Cardiac muscle cell (in vitro differentiated cells and primary cell): ENCODE results near the gene RAB34. TPM values are rescaled to one million over a fixed set of nuclear protein-coding genes. Genes with fewer than 3 reads are reported as not detected.

Source experiments
- DNase-seq, 2 donors: peaks; one replicate each; pipeline versions ENCODE4 v3.0.0 to v3.0.0-alpha.2; 2010 to 2017; ENCODE audit warnings: low read depth in 1 of 2, low spot score in 1 of 2
- H3K27ac ChIP-seq: fragments of 200-600 bp; sonication (generic); 2 replicates; pipeline ENCODE4 v1.5.1; 2016
- H3K27me3 ChIP-seq: fragments of 200-600 bp; sonication (generic); 2 replicates; pipeline ENCODE4 v1.6.0; 2016; ENCODE audit warnings: control low read depth
- H3K36me3 ChIP-seq: fragments of 200-600 bp; sonication (generic); 2 replicates; pipeline ENCODE4 v1.5.1; 2016; ENCODE audit warnings: control low read depth
- H3K4me1 ChIP-seq: fragments of 200-600 bp; sonication (generic); 2 replicates; pipeline ENCODE4 v1.8.1; 2017; ENCODE audit warnings: low read depth, mild to moderate bottlenecking, mixed run types
- H3K4me3 ChIP-seq: fragments of 200-600 bp; sonication (generic); 2 replicates; pipeline ENCODE4 v1.5.1; 2016; ENCODE audit warnings: mild to moderate bottlenecking
- H3K9me3 ChIP-seq: fragments of 200-600 bp; sonication (generic); 2 replicates; pipeline ENCODE4 v1.5.1; 2017; ENCODE audit warnings: low read depth, mild to moderate bottlenecking, control low read depth
- CTCF ChIP-seq: IDR thresholded peaks from 2 replicates; pipeline ENCODE4 v1.5.1; 2012; ENCODE audit warnings: low read depth, mild to moderate bottlenecking, low read length
- polyA plus RNA-seq: library from polyadenylated mRNA; unstranded; fragments of >200 nt; fragmentation: Nextera tagmentation; extraction: Ambion mirVana; gene quantifications from 2 replicates; pipeline ENCODE4 v1.2.1, GENCODE V29; 2016
- total RNA-seq: library from RNA; depleted of rRNA; stranded (reverse); fragments of >200 nt; gene quantifications from 2 replicates; pipeline ENCODE4 v1.2.3, GENCODE V29; 2016

RAB34 gene
- total and polyA plus RNA-seq, 2 experiments from 2014 or later, result 186 to 276 TPM

DNA sequence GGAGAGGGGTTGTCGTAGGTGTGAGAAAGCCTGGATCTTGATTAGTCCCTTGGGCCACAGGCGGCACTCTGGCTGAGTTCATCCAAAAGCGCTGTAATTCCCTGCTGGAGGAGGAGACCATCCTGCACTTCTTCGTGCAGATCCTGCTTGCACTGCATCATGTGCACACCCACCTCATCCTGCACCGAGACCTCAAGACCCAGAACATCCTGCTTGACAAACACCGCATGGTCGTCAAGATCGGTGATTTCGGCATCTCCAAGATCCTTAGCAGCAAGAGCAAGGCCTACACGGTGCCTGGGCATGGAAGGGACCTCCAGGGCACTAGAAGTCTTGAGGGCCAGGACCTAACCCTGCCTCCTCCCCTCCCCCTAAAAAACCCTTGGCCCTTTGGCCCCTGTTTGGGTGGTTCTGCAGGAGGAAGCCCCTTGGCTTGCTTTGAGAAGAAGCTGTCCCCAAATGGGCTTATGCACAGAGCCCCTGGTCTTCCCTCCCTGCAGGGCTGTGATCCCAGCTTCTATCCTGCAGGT lies 17.1 kb upstream of the RAB34 start:
- TF ChIP-seq CTCF, result no peak
- no peaks in the 10 kb centered on the region for H3K27me3 ChIP-seq

GRCh38 chr17:28733346-28733745 lies 15.7 kb upstream of the RAB34 start:
- no peaks in the 10 kb centered on the region for H3K9me3 ChIP-seq
- no peak for TF ChIP-seq CTCF
- DNase-seq, result no peak
- H3K27ac ChIP-seq, result no peak overlapping the region
- H3K4me1 ChIP-seq, result no peaks in the 10 kb centered on the region
- no peaks in the 10 kb centered on the region for H3K27me3 ChIP-seq
- H3K36me3 ChIP-seq, result no peaks in the 10 kb centered on the region
- H3K4me3 ChIP-seq, result no peak overlapping the region

More for the DNA sequence above, 17.1 kb upstream of the RAB34 start:
- no peak for DNase-seq
- H3K4me1 ChIP-seq, result no peaks in the 10 kb centered on the region
- no peaks in the 10 kb centered on the region for H3K36me3 ChIP-seq
- H3K9me3 ChIP-seq, result no peaks in the 10 kb centered on the region
- no peak overlapping the region for H3K27ac ChIP-seq
- H3K4me3 ChIP-seq, result no peak overlapping the region

DNA sequence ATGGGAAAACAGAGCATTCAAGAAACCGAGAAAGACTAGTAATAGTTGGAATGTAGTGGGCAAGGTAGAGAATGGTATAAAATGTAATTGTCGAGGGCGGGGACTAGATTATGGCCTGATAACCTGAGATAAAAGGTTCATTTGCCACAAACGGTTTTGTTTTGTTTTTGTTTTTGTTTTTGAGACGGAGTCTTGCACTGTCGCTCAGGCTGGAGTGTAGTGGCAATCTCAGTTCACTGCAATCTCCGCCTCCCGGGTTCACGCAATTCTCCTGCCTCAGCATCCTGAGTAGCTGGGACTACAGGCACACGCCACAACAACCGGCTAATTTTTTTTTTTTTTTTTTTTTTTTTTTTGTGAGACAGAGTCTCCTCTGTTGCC lies 12.3 kb upstream of the RAB34 start:
- no peak for TF ChIP-seq CTCF
- Histone ChIP-seq H3K9me3 (no peaks in the 10 kb centered on the region), H3K4me3 (no peak overlapping the region), H3K36me3 (no peaks in the 10 kb centered on the region), H3K27ac (no peak overlapping the region), H3K4me1 (no peaks in the 10 kb centered on the region), H3K27me3 (no peaks in the 10 kb centered on the region)
- no peak for DNase-seq

DNA sequence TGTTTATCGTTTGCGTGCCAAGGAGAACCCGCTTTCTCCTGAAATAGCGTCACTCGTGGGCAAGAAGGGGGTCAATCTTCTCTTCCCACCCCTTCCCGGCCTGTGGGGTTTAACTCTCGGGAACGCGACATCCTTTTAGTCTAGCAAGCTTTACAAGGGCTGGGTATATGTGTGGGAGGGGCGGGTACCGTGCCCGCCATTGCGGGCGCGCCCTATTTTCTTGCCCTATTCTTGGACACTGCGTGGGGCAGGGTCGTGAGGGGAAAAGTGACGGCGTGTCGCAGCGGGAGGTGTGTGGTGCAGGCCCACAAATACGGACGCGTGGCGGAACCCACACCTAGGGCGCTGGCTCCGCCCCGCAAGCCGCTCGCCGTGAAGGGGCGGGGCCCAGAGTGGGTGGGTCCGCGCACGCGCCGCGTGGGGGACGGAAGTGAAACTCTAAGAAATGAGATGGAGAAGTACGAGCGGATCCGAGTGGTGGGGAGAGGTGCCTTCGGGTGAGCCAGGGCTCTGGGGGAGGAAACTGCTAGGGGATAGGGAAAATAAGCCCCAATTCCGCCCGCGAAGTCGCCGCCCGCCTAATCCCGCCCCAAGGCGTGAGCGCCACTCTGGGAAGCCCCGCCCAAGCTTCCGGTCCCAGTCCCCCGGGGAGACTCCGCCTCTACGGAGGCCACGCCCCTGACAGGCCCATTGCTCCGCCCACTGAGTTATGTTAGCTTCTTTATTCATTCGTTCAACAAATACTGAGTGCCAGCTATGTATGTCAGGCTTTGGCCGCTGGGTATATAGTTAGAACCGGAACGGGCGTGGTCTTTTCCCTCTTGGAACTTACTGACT lies 10.9 kb upstream of the RAB34 start, which contains the start of gene NEK8:
TSS of gene NEK8 (plus strand) at position 425 of the 837 bp plus-strand sequence. CDS start at position 451, 26 bp downstream.
- peak; percentile 94 to 95 for DNase-seq
- Histone ChIP-seq H3K4me1 (no peaks in the 10 kb centered on the region), H3K9me3 (no peaks in the 10 kb centered on the region), H3K4me3 (peak within 1 kb of the TSS; percentile 78), H3K36me3 (peaks cover 7% of the 10 kb centered on the region), H3K27me3 (no peaks in the 10 kb centered on the region), H3K27ac (peak within 1 kb of the TSS; percentile 75)
- no peak for TF ChIP-seq CTCF

- H3K27me3 ChIP-seq, result no peaks in the 10 kb centered on the region
- no peaks in the 10 kb centered on the region for H3K4me1 ChIP-seq
- TF ChIP-seq CTCF, result peak; percentile 96
- H3K9me3 ChIP-seq, result no peaks in the 10 kb centered on the region
- H3K36me3 ChIP-seq, result peaks cover 10% of the 10 kb centered on the region
- peak overlapping the region; percentile 75 for H3K27ac ChIP-seq
- peak overlapping the region; percentile 78 for H3K4me3 ChIP-seq
- peak; percentile 96 to 97 for DNase-seq
Measured at GRCh38 chr17:28726627-28727491, 9.2 kb upstream of the RAB34 start.
